IPS DF 19.7 (cell line): ENCODE data around the gene JCAD.
"Not testable (repeated sequence)": the region's sequence is repeated elsewhere in the genome, so short reads cannot be mapped to it uniquely, and the experiment has no call there.

Experiments used
- DNase-seq: peaks from one replicate; pipeline ENCODE4 v3.0.0-alpha.2; 2013; ENCODE audit warnings: low read depth, low spot score

JCAD gene

GRCh38 chr10:30027057-30028005 is 32.1 kb downstream of the JCAD start:
- peak; percentile 38 for DNase-seq

DNA sequence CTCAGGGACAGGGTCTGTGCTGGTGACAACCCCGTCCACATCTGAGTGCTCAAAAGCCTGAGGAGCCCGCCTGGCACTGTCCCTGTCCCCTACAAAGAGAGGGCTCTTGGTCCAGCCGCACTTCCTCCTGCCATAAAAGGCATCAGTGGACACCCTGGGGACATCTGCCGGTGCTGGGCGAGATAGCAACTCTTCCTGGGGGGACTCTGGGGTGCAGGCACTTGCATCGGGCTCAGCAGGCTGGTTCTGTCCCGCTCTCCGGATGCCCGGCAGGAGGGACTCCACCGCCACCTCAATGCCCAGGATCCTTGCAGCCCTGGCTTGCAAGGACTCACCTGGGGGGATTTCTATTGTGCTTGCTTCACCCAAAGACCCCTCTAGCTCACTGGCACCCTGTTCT is 32.8 kb downstream of the JCAD start:
- DNase-seq: no peak

- no peak for DNase-seq
Measured at GRCh38 chr10:30026080-30026479, 33.3 kb downstream of the JCAD start.

- DNase-seq: not testable (repeated sequence)
Measured at GRCh38 chr10:30025428-30025827, 34.0 kb downstream of the JCAD start.

DNA sequence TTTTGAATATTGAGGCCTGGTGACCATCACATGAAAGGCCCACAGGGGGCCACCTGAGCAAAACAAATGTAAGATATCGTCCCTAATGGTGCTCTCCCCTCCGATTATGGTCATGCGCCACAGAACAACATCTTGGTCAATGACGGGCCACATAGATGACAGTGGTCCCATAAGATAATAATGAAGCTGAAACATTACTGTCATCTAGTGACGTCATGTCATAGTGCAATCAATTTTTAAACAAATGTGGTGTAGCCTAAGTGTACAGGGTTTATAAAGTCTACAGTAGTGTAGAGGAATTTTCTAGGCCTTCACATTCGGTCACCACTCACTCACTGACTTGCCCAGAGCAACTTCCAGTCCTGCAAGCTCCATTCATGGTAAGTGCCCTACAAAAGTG is 36.8 kb downstream of the JCAD start:
- no peak for DNase-seq

DNA sequence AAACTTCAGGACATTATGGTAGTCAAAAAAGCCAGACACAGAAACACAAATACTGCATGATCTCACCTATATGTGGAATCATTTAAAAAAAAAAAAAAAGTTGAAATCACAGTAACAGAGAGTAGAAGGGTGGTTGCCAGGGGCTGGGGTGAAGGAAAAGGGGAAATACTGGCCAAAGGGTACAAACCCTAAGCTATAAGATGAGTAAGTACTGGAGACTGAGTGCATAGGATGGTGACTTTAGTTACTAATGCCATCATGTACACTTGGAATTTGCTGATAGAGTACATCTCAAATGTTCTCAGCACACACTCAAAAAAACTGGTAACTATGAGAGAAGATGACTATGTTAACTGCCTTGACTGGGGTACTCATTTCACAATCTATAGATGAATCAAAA is 39.9 kb downstream of the JCAD start:
- DNase-seq: no peak

DNA sequence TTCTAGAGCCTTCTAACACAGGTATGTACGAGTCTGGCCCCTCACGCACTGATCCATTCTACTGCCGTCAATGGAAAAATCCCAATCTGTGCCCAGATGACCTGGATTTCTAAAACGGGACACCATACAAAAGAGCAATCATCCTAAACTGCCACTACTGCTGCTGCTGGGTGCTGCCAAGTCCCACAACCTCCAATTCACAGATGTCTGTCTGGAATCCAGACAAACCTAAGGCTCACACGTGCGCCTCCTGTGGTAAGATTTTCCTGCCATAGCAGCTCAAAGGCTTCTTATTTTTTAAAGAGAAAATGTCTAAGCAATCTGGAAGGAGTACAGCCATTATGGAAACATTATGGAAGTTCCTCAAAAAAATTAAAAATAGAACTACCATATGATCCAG is 40.9 kb downstream of the JCAD start:
- no peak for DNase-seq

GRCh38 chr10:30017966-30018365 is 41.4 kb downstream of the JCAD start:
- DNase-seq: no peak

- DNase-seq: no peak
Measured at GRCh38 chr10:30017556-30017955, 41.8 kb downstream of the JCAD start.

DNA sequence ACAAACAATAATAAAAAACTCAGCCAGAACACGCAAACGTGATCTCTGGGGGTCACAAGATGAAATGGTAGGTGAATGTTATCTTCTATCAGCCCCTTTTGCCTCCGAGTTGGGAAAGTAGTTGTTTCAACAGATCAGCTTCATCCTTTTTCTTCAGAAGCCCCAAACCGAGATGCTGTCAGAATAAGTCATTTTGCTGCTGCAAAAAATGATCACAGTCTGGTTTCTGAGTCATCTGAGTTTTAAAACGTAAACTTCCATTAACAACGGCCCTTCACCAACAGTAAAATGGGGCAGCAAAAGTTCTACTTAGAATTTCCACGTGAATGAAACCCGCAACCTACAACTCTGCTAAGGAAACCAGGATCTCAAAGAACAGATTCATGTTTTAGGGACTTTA is 44.9 kb downstream of the JCAD start:
- DNase-seq: no peak

GRCh38 chr10:30013757-30014156 is 45.6 kb downstream of the JCAD start:
- DNase-seq: no peak

GRCh38 chr10:30011956-30012647 is 47.3 kb downstream of the JCAD start:
- DNase-seq: no peak

GRCh38 chr10:30011396-30011795 is 48.0 kb downstream of the JCAD start:
- DNase-seq: no peak

DNA sequence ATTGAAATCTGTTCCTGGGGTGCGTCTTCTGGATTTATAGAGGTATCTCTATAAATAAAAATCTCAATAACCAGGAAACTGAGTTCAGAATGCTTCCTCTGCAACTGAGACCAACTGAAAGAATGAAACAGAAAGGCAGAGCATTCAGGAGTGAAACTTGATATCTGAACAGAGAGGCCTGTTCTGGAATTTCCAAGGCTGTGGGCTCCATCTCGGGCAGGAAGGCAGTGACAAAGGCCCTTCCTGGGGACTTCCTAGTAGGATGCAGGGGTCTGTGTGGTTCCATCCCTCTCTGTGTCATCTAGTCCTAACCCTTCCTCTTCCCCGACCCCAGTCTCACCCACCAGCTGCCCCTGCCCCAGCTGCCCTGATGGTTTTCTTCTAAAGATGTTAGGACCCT is 52.0 kb downstream of the JCAD start:
- DNase-seq: no peak

- no peak for DNase-seq
Measured at GRCh38 chr10:30006410-30006809, 53.0 kb downstream of the JCAD start.

DNA sequence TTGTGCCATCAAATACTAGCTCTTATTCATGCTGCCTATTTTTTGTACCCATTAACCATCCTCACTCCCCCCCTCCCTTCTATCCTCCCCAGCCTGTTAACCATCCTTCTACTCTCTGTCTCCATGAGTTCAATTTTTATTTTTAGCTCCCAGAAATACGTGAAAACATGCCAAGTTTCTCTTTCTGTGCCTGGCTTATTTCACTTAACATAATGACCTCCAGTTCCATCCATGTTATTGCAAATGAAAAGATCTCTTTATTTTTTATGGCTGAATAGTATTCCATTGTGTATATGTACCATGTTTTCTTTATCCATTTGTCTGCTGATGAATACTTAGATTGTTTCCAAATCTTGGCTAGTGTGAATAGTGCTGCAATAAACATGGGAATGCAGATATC is 54.3 kb downstream of the JCAD start:
- DNase-seq: not testable (repeated sequence)

DNA sequence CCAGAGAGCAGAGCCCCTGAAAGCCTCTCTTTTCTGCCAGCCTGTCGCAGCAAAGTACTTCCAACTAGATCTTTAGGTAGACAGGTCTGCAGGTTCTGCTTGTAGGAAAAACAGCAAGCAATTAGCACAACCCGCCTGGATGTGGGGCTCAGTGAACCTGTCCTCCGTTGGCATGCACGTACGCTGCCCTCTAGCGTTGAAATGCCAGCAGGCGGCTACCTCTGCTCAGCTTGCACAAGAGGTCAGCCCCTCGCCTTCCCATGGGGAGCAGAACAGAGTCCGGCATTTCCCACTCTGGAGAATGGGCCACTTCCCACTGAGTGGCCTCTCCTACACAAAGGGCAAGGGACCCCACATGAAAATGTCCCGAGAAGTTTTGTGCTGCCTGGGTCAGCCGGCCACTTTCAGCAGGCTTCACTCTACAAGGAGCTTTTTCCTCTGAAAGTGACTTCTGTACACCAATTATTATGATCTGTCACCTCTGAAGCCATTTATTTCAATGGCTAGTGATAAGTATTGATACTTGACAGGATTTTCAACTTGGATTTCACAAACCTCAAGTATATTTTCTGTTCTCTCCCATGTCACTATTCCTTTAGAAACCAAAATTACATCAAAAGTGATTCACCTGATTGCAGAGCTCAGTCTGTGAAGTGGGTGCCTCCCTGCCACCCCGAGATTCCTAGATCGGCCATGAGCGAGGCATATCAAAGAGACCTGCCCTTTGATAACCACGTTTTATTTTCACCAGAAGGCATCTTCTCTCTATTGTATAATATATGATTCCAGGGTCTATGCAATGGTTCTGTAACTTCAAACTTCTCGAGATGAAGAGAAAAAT is 56.7 kb downstream of the JCAD start:
- peak; percentile 42 for DNase-seq

DNA sequence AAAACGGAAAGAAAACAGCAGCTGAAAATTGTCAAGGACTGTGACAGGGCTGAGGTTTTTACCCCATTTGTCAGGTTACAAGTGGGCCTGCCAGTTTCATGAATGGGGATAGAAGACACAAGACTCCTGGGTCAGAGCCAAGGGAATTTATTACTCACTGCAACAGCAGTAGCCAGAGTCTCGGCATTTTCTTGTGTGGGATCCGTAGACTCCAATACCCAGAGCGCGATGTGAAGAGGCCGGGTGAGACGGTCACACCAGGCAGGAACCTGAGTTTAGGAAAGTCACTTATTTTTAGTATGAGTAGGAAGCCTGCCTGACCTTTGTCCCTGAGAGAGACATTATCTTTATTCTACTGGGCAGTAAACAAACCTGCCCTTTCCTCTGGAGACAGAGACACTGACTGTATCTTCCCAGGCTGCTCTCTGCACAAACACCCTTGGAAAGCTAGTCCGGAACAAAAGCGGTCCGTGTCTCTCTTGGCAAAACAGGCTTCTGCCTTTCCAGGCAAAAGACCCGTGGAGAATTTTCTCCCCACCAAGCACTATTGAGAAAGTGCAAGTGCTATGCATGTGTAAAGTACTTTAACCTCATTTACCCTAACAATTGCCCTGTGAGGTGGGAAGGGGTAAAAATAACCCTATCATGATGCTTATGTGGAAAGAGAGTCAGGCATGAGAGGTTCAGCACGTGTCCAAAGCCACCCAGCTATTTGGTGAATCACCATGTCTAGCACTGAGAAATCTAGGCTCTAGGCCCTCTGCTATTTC is 58.4 kb downstream of the JCAD start:
- DNase-seq: no peak

- DNase-seq: peak; percentile 48
Measured at GRCh38 chr10:29998142-29998808, 61.1 kb downstream of the JCAD start.

DNA sequence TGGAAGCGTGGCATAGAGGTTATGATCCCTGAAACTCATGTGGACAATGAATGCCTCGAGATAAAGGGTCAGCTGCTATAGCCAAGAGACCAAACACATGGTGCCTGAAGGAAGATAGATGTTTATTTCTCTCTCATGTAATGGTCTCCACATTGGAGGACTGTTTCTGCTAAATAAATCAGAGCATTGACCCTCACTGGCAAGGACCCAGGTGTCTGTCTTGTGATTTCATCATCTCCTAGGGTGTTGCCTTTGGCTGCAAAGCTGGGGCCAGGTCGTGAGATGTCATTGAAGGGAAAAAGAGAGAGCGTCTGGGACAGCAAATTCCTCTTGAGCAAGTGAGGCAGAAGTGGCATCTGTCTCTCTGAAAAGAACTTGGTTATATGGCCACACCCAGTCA is 64.6 kb downstream of the JCAD start:
- DNase-seq: no peak
